Keratinocyte (primary cell): Measurements from ENCODE around the gene SPAG16.

Experiments used
- EZH2 ChIP-seq: IDR thresholded peaks from one replicate; pipeline ENCODE4 v1.6.1; 2012; ENCODE audit warnings: inconsistent platforms, mild to moderate bottlenecking, low read length, moderate library complexity
- TF ChIP-seq, protein P1 (sequence below), 3 experiments: IDR thresholded peaks in 1 of 3; conservative IDR thresholded peaks in 1 of 3; optimal IDR thresholded peaks in 1 of 3; 2 replicates in 2 of 3; 3 replicates in 1 of 3; pipeline versions ENCODE3 to v1.5.1; 2011; ENCODE audit warnings: low read length in 3 of 3, mild to moderate bottlenecking in 3 of 3, moderate library complexity in 2 of 3, control low read depth in 1 of 3, inconsistent platforms in 1 of 3; ENCODE audit not compliant: insufficient read depth in 2 of 3; ENCODE audit errors: extremely low read depth in 1 of 3

DNA sequence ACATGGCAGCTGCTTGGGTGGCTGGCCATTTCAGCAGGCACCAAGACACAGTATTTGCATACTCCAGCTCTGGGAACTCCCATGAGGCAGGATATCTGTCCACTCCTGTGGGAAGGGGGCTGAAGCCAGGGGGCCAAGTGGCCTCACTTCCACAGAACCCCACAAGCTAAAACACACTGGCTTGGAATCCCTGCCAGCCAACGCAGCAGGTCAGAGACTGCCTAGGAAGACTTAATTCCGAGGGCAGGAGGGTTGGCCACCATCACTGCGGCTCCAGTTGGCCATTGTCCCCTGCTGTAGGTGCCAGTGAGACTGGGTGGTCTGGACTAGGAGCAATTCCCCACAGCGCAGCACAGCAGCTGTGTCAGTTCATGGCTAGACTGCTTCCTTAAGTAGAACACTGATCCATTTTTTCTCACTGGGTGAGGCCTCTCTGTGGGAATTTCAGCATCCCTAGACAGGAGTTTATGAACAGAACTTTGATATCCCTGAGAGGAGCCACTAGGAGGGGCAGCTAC is 52.0 kb downstream of the SPAG16 start:
- TF ChIP-seq, protein P1, sequence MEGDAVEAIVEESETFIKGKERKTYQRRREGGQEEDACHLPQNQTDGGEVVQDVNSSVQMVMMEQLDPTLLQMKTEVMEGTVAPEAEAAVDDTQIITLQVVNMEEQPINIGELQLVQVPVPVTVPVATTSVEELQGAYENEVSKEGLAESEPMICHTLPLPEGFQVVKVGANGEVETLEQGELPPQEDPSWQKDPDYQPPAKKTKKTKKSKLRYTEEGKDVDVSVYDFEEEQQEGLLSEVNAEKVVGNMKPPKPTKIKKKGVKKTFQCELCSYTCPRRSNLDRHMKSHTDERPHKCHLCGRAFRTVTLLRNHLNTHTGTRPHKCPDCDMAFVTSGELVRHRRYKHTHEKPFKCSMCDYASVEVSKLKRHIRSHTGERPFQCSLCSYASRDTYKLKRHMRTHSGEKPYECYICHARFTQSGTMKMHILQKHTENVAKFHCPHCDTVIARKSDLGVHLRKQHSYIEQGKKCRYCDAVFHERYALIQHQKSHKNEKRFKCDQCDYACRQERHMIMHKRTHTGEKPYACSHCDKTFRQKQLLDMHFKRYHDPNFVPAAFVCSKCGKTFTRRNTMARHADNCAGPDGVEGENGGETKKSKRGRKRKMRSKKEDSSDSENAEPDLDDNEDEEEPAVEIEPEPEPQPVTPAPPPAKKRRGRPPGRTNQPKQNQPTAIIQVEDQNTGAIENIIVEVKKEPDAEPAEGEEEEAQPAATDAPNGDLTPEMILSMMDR (optimal IDR thresholded peaks at IDR 0.05 in 1 of 3, IDR thresholded peaks at IDR 0.05 in 1 of 3, conservative IDR thresholded peaks at IDR 0.05 in 1 of 3; ENCODE audit: extremely low read depth in 1 of 3, insufficient read depth in 2 of 3, low read length in 3 of 3): no peak
- TF ChIP-seq EZH2: no peak
